Osteocyte (in vitro differentiated cells): ENCODE measurements around the gene AKAP9. TPM values are rescaled to one million over a fixed set of nuclear protein-coding genes. Genes with fewer than 3 reads are reported as not detected.

Experiments
- DNase-seq: peaks from one replicate; pipeline ENCODE4 v3.0.0; 2021; ENCODE audit warnings: mixed read lengths; ENCODE audit not compliant: unreplicated experiment; ENCODE audit errors: extremely low spot score
- H3K27ac Mint-ChIP-seq: one replicate; pipeline ENCODE4 v1.8.0; 2021; ENCODE audit warnings: mild to moderate bottlenecking, mixed read lengths; ENCODE audit not compliant: unreplicated experiment
- H3K27me3 Mint-ChIP-seq: one replicate; pipeline ENCODE4 v1.8.0; 2021; ENCODE audit warnings: mixed read lengths; ENCODE audit not compliant: unreplicated experiment
- H3K36me3 Mint-ChIP-seq: one replicate; pipeline ENCODE4 v1.8.0; 2021; ENCODE audit warnings: mixed read lengths; ENCODE audit not compliant: unreplicated experiment
- H3K4me1 Mint-ChIP-seq: one replicate; pipeline ENCODE4 v1.8.0; 2021; ENCODE audit warnings: mixed read lengths; ENCODE audit not compliant: unreplicated experiment
- H3K4me3 Mint-ChIP-seq: one replicate; pipeline ENCODE4 v1.8.0; 2021; ENCODE audit warnings: mild to moderate bottlenecking, moderate library complexity, mixed read lengths; ENCODE audit not compliant: unreplicated experiment
- H3K9me3 Mint-ChIP-seq: one replicate; pipeline ENCODE4 v1.8.0; 2021; ENCODE audit warnings: mixed read lengths; ENCODE audit not compliant: unreplicated experiment
- total RNA-seq: library from RNA; stranded (reverse); gene quantifications from 2 replicates; pipeline ENCODE4 v1.2.1, GENCODE V29; 2021
- TF ChIP-seq, protein P1 (sequence below): fragments of 200-600 bp; sonication (generic); IDR thresholded peaks from 2 replicates; pipeline ENCODE4 v1.5.0; 2021; ENCODE audit warnings: antibody characterized with exemption, mild to moderate bottlenecking, moderate library complexity

The AKAP9 gene
- total RNA-seq, 1 donor from 2014 or later: 47.2 TPM

- Mint-ChIP-seq H3K36me3 (peaks cover 41% of the 10 kb centered on the region), H3K27ac (no peak overlapping the region), H3K27me3 (no peaks in the 10 kb centered on the region), H3K9me3 (no peaks in the 10 kb centered on the region), H3K4me3 (no peak overlapping the region), H3K4me1 (no peaks in the 10 kb centered on the region)
- DNase-seq: no peak
- TF ChIP-seq, protein P1, sequence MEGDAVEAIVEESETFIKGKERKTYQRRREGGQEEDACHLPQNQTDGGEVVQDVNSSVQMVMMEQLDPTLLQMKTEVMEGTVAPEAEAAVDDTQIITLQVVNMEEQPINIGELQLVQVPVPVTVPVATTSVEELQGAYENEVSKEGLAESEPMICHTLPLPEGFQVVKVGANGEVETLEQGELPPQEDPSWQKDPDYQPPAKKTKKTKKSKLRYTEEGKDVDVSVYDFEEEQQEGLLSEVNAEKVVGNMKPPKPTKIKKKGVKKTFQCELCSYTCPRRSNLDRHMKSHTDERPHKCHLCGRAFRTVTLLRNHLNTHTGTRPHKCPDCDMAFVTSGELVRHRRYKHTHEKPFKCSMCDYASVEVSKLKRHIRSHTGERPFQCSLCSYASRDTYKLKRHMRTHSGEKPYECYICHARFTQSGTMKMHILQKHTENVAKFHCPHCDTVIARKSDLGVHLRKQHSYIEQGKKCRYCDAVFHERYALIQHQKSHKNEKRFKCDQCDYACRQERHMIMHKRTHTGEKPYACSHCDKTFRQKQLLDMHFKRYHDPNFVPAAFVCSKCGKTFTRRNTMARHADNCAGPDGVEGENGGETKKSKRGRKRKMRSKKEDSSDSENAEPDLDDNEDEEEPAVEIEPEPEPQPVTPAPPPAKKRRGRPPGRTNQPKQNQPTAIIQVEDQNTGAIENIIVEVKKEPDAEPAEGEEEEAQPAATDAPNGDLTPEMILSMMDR: no peak
Observed at GRCh38 chr7:91993976-91994375, 53.3 kb downstream of the AKAP9 start.

- no peak for DNase-seq
- no peaks in the 10 kb centered on the region for H3K9me3 Mint-ChIP-seq
- no peak overlapping the region for H3K4me3 Mint-ChIP-seq
- H3K4me1 Mint-ChIP-seq: no peaks in the 10 kb centered on the region
- peaks cover 50% of the 10 kb centered on the region for H3K36me3 Mint-ChIP-seq
- H3K27ac Mint-ChIP-seq: no peak overlapping the region
- no peaks in the 10 kb centered on the region for H3K27me3 Mint-ChIP-seq
- TF ChIP-seq, protein P1: no peak
Observed at GRCh38 chr7:91995391-91996105, 54.9 kb downstream of the AKAP9 start.

DNA sequence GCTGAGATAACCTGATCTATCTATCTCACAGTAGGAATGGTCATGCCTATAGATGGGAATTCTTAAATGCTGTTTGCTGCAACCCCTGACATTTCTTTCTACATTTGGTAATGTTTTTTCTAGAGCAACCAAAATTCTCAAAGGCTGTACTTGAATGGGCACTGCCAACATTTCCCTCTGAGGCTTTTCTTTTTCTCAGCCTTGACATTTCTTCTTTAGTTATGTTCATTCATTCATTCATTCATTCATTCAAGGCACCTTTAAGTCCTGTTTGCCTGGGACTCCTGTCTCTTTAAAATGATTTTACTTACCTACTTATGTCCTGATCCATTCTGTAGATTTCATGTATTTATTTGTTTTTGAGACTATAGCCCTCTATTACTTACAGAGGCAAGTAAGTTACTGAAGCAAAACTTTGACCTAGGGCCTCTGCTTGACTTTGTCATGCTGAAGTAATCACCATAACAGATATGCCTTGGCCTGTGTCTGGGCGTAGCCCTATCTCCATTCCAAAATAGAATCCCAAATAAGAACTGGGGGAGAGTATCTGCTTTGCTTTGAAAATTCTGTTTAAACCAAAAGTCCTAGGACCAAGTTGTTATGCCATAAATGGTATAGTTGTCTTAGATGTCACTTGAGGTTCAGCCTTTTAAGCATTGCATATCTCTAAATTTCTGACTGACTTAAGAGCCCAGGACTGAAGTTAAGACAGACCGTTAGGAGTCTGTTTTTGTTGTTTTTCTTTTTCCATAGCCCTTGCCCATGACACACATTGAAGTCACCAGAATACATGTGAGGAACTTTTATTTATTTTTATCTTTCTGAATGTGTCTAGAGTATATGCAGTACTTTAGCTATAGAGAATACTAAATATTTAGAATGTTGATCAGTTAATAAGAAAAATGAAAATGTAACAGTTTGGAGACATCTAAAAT, 59.2 kb downstream of the AKAP9 start:
- no peak overlapping the region for H3K27ac Mint-ChIP-seq
- H3K27me3 Mint-ChIP-seq: no peaks in the 10 kb centered on the region
- peaks cover 5% of the 10 kb centered on the region for H3K9me3 Mint-ChIP-seq
- TF ChIP-seq, protein P1: no peak
- no peak overlapping the region for H3K4me3 Mint-ChIP-seq
- H3K36me3 Mint-ChIP-seq: peaks cover 69% of the 10 kb centered on the region
- no peak for DNase-seq
- peaks cover 5% of the 10 kb centered on the region for H3K4me1 Mint-ChIP-seq

GRCh38 chr7:92002720-92003119, 62.1 kb downstream of the AKAP9 start:
- Mint-ChIP-seq H3K36me3 (peaks cover 62% of the 10 kb centered on the region), H3K27ac (no peak overlapping the region)

More at GRCh38 chr7:92002720-92003119, 62.1 kb downstream of the AKAP9 start:
- no peaks in the 10 kb centered on the region for H3K27me3 Mint-ChIP-seq
- no peak for DNase-seq
- peaks cover 5% of the 10 kb centered on the region for H3K4me1 Mint-ChIP-seq
- H3K4me3 Mint-ChIP-seq: no peak overlapping the region
- TF ChIP-seq, protein P1: no peak
- peaks cover 5% of the 10 kb centered on the region for H3K9me3 Mint-ChIP-seq
